ENCODE measurements around the gene DSP. TPM values are rescaled to one million over a fixed set of nuclear protein-coding genes. Genes with fewer than 3 reads are reported as not detected.
A peak's percentile ranks its signal among the peaks of the same experiment; 100 is the strongest.

The DSP gene
- total and polyA plus RNA-seq, 2 of the 13 experiments (the other 11 are each of a cell fraction or from before 2014, with no cell fraction given): 89.8 to 117 TPM

GRCh38 chr6:7587631-7588100 lies 46.2 kb downstream of the DSP start (continued):
- TF ChIP-seq RNF219 (CRISPR knock-in tag; IDR thresholded peaks at IDR 0.05) (no peak), MATR3 (CRISPR knock-in tag; IDR thresholded peaks at IDR 0.05) (no peak), RBM22 (optimal IDR thresholded peaks at IDR 0.05; ENCODE audit: low read length) (peak; percentile 97), TFAP4 (IDR thresholded peaks at IDR 0.05; ENCODE audit: borderline replicate concordance, low read depth) (no peak), SOX5 (CRISPR knock-in tag; IDR thresholded peaks at IDR 0.05; ENCODE audit: borderline replicate concordance) (peak; percentile 16; the same call in 1 of the 2 replicates), ZNF281 (CRISPR knock-in tag; IDR thresholded peaks at IDR 0.05; ENCODE audit: borderline replicate concordance) (no peak), KMT2B (CRISPR knock-in tag; IDR thresholded peaks at IDR 0.05) (no peak), ZBTB20 (CRISPR knock-in tag; IDR thresholded peaks at IDR 0.05; ENCODE audit: borderline replicate concordance, low read depth) (0 out of 2 replicates have a peak, but pooled peaks have one; percentile 28), ZNF569 (CRISPR knock-in tag; IDR thresholded peaks at IDR 0.05; ENCODE audit: borderline replicate concordance) (no peak), FUBP1 (CRISPR knock-in tag; IDR thresholded peaks at IDR 0.05; ENCODE audit: borderline replicate concordance) (peak; percentile 33; the same call in 1 of the 2 replicates), BCL3 (CRISPR knock-in tag; IDR thresholded peaks at IDR 0.05) (peak; percentile 46; the same call in 1 of the 2 replicates), CREM (IDR thresholded peaks at IDR 0.05) (peak; percentile 17; the same call in 1 of the 2 replicates), CREM (CRISPR knock-in tag; IDR thresholded peaks at IDR 0.05) (no peak), SRSF4 (IDR thresholded peaks at IDR 0.05; ENCODE audit: low read depth, low read length, poor library complexity, severe bottlenecking) (peak; percentile 12), RBFOX2 (IDR thresholded peaks at IDR 0.05; ENCODE audit: low read depth, low read length) (0 out of 2 replicates have a peak, but pooled peaks have one; percentile 35), ZNF44 (CRISPR knock-in tag; IDR thresholded peaks at IDR 0.05) (0 out of 2 replicates have a peak, but pooled peaks have one; percentile 71), MXD4 (CRISPR knock-in tag; IDR thresholded peaks at IDR 0.05) (0 out of 2 replicates have a peak, but pooled peaks have one; percentile 16), ZNF513 (CRISPR knock-in tag; conservative IDR thresholded peaks at IDR 0.05) (no peak)
